Naive thymus-derived CD8-positive, alpha-beta T cell (primary cell): Measurements from ENCODE around the gene LPP. TPM values are rescaled to one million over a fixed set of nuclear protein-coding genes. Genes with fewer than 3 reads are reported as not detected.

ENCODE experiments used
- ATAC-seq, 2 donors: fragments of 150-1000 bp; cut with Tn5 transposase in 1 of 2; sonication (Bioruptor Pico), chemical (Tn5 transposase) in 1 of 2; 1 replicate in 1 of 2; 2 replicates in 1 of 2; pipeline ENCODE4 v1.10.0; 2021; ENCODE audit warnings: mild to moderate bottlenecking in 2 of 2, moderate library complexity in 2 of 2
- POLR2A ChIA-PET: fragments of 350-600 bp; sonication (Branson Sonifier 250); formaldehyde crosslinking; loops from one replicate; lab custom pipeline; 2021; ENCODE audit warnings: antibody characterized with exemption; lab: Charles Lee
- DNase-seq, 10 donors: peaks; one replicate each; pipeline versions ENCODE4 v3.0.0 to v3.0.0-alpha.2; 2020 to 2022
- H3K27ac Mint-ChIP-seq, 10 donors: one replicate each; pipeline ENCODE4 v1.8.0; 2020 to 2022; ENCODE audit warnings: mild to moderate bottlenecking in 10 of 10, mixed read lengths in 10 of 10, moderate library complexity in 4 of 10, inconsistent platforms in 1 of 10
- H3K27me3 Mint-ChIP-seq, 5 donors: one replicate each; pipeline ENCODE4 v1.8.0; 2021 to 2022; ENCODE audit warnings: mixed read lengths in 5 of 5
- H3K36me3 Mint-ChIP-seq, 3 donors: one replicate each; pipeline ENCODE4 v1.8.0; 2020 to 2022; ENCODE audit warnings: mixed read lengths in 3 of 3, mild to moderate bottlenecking in 2 of 3, inconsistent platforms in 1 of 3
- H3K4me1 Mint-ChIP-seq, 4 donors: one replicate each; pipeline ENCODE4 v1.8.0; 2021 to 2022; ENCODE audit warnings: mixed read lengths in 4 of 4
- H3K4me3 Mint-ChIP-seq, 10 donors: one replicate each; pipeline ENCODE4 v1.8.0; 2020 to 2022; ENCODE audit warnings: mild to moderate bottlenecking in 10 of 10, mixed read lengths in 10 of 10, moderate library complexity in 6 of 10, inconsistent platforms in 1 of 10
- H3K9me3 Mint-ChIP-seq, 9 donors: one replicate each; pipeline ENCODE4 v1.8.0; 2020 to 2022; ENCODE audit warnings: mixed read lengths in 9 of 9, mild to moderate bottlenecking in 3 of 9, inconsistent platforms in 1 of 9, moderate library complexity in 1 of 9
- polyA plus RNA-seq, 3 donors: library from polyadenylated mRNA; unstranded; fragments of 300-500 nt; fragmentation: Illumina TruSeq; gene quantifications; one replicate each; pipeline ENCODE4 v1.2.3, GENCODE V29; 2021
- total RNA-seq, 8 experiments: library from RNA in 2 of 8; stranded (reverse) in 2 of 8; gene quantifications; one replicate each; pipeline ENCODE4 v1.2.3 and lab custom pipeline; 2021 to 2026

Gene LPP
- total and polyA plus RNA-seq, 5 experiments from 2014 or later = 4.9 to 12.5 (median 7.7) TPM

DNA sequence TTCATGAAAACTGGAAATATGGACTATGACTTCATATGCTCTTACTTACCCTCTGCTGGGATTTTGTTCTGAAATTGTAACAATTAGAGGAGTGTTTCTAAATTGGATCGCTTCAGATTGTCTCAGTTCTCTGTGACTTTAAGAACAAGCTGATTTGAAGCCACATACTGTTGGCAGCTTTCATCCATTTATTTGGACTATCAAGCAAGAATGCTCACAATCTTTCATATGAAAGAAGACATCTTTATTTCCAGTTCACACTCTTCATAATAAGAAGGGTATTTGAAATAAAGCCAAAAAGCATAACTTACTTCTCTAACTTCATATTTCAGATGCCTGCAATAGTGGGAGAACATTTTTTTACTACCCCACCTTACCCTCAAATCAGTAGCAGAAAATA, 526.2 kb downstream of the LPP start:
- Mint-ChIP-seq H3K4me3 (no peak overlapping the region), H3K36me3 (peaks cover 0 to 3% (median 0%) of the 10 kb centered on the region in 3 donors), H3K4me1 (peaks cover 0 to 8% (median 2%) of the 10 kb centered on the region in 4 donors), H3K27ac (no peak overlapping the region), H3K27me3 (no peaks in the 10 kb centered on the region), H3K9me3 (peaks cover 0 to 3% (median 0%) of the 10 kb centered on the region in 9 donors)
- ATAC-seq (no peak), DNase-seq (no peak)
- POLR2A ChIA-PET = no interaction called here

GRCh38 chr3:188680605-188681004, 526.6 kb downstream of the LPP start:
- H3K4me1 Mint-ChIP-seq = peaks cover 0 to 10% (median 3%) of the 10 kb centered on the region in 4 donors
- no peak overlapping the region for H3K27ac Mint-ChIP-seq
- POLR2A ChIA-PET = interaction anchor here (0.7 kb wide), 1 partner anchor 985 kb away, joined by 8 read pairs; no protein-coding TSS in a partner anchor
- ATAC-seq (no peak), DNase-seq (no peak)
- H3K4me3 Mint-ChIP-seq = no peak overlapping the region
- H3K9me3 Mint-ChIP-seq = peaks cover 0 to 3% (median 0%) of the 10 kb centered on the region in 9 donors
- H3K36me3 Mint-ChIP-seq = peaks cover 0 to 4% (median 0%) of the 10 kb centered on the region in 3 donors
- no peaks in the 10 kb centered on the region for H3K27me3 Mint-ChIP-seq

GRCh38 chr3:188682316-188682715, 528.4 kb downstream of the LPP start:
- no peak overlapping the region for H3K27ac Mint-ChIP-seq

GRCh38 chr3:188683032-188683521, 529.1 kb downstream of the LPP start:
- Mint-ChIP-seq H3K27ac (no peak overlapping the region), H3K27me3 (no peaks in the 10 kb centered on the region), H3K4me3 (no peak overlapping the region), H3K36me3 (peaks cover 0 to 4% (median 0%) of the 10 kb centered on the region in 3 donors), H3K4me1 (peaks cover 0 to 25% (median 5%) of the 10 kb centered on the region in 4 donors), H3K9me3 (peaks cover 0 to 2% (median 0%) of the 10 kb centered on the region in 9 donors)
- DNase-seq (no peak), ATAC-seq (no peak)
- POLR2A ChIA-PET = no interaction called here

More at GRCh38 chr3:188682316-188682715, 528.4 kb downstream of the LPP start:
- Mint-ChIP-seq H3K4me1 (peaks cover 0 to 22% (median 4%) of the 10 kb centered on the region in 4 donors), H3K9me3 (peaks cover 0 to 2% (median 0%) of the 10 kb centered on the region in 9 donors), H3K27me3 (no peaks in the 10 kb centered on the region), H3K4me3 (no peak overlapping the region), H3K36me3 (peaks cover 0 to 4% (median 0%) of the 10 kb centered on the region in 3 donors)
- POLR2A ChIA-PET = no interaction called here
- DNase-seq (no peak), ATAC-seq (no peak)

DNA sequence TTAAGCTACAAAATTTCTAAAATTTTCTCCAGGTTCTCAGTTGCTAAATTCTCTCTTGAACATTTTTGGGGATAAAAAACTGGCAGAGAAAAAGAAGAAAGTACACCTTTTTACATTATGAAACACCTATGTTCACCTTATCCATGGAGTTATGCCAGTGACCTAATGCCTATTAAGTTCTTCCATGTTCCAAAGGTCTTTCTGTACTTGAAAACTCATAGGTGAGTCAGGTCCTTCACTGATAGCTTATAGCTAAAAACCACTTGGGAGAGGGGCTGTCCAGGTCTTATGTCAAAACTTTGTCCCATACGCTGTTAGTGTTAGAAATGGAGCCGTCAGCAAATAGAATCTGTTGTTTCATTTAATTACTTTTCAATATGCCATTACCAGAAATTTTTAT, 530.3 kb downstream of the LPP start:
- Mint-ChIP-seq H3K9me3 (peaks cover 0 to 2% (median 0%) of the 10 kb centered on the region in 9 donors), H3K4me1 (peaks cover 0 to 34% (median 5%) of the 10 kb centered on the region in 4 donors), H3K27me3 (no peaks in the 10 kb centered on the region), H3K4me3 (no peak overlapping the region), H3K36me3 (peaks cover 0 to 4% (median 0%) of the 10 kb centered on the region in 3 donors), H3K27ac (no peak overlapping the region)
- POLR2A ChIA-PET = no interaction called here
- ATAC-seq = no peak
- DNase-seq = no peak

- Mint-ChIP-seq H3K4me1 (peaks cover 0 to 35% (median 4%) of the 10 kb centered on the region in 4 donors), H3K4me3 (no peak overlapping the region), H3K27ac (no peak overlapping the region), H3K9me3 (peaks cover 0 to 2% (median 0%) of the 10 kb centered on the region in 9 donors), H3K36me3 (peaks cover 0 to 4% (median 0%) of the 10 kb centered on the region in 3 donors), H3K27me3 (no peaks in the 10 kb centered on the region)
- POLR2A ChIA-PET = interaction anchor here (1.1 kb wide), 1 partner anchor 94 kb away, joined by 3 read pairs; no protein-coding TSS in a partner anchor
- no peak for DNase-seq
- no peak for ATAC-seq
Observed at GRCh38 chr3:188685789-188686188, 531.8 kb downstream of the LPP start.

DNA sequence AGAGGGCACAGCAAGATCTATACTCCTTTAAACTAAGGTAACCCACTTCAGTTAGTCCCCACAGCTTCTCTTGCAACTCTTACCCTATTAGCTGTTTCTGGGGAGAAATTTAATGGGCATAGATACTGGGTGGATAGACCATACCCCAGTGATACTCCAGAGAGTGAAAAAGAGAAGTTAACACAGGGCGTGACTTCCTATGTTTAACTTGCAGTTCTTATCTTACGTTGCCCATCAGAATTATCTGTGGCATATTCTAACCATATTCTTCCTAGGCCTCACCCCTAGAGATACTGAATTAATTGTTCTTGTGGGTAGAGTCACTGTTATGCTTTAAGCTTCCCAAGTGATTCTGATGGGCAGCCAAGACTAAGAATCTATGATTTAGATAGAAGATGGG, 532.4 kb downstream of the LPP start:
- peak overlapping the region in 1 of 10 donors; percentile 34 for H3K27ac Mint-ChIP-seq
- DNase-seq = no peak
- no peaks in the 10 kb centered on the region for H3K27me3 Mint-ChIP-seq
- peaks cover 0 to 35% (median 4%) of the 10 kb centered on the region in 4 donors for H3K4me1 Mint-ChIP-seq
- peaks cover 0 to 4% (median 0%) of the 10 kb centered on the region in 3 donors for H3K36me3 Mint-ChIP-seq
- peaks cover 0 to 2% (median 0%) of the 10 kb centered on the region in 9 donors for H3K9me3 Mint-ChIP-seq
- no peak overlapping the region for H3K4me3 Mint-ChIP-seq
- no peak for ATAC-seq
- POLR2A ChIA-PET = interaction anchor here (1.1 kb wide), 1 partner anchor 93 kb away, joined by 3 read pairs; no protein-coding TSS in a partner anchor

- POLR2A ChIA-PET = no interaction called here
- no peak for ATAC-seq
Observed at GRCh38 chr3:188687389-188687788, 533.4 kb downstream of the LPP start.

DNA sequence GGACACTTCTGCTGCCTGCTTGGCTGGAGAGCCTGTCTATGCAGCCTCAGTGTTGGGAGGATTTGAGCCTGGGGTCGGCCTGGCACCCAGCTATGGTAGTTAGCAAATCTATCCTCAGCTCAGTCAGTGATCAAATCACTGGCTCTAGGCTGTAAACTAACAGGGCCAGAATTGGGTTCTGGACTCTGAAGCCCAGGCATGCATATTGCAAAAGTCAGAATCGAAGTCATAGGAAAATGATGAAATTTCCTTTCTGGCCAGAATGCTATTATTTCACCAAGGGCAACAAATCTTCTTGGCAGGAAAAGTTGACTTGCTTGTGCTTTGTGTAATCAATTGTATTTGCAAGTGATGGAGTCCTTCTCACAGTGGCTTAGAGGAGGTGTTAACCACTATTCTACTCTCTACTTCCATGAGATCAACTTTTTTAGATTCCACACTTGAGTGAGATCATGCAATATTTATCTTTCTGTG, 535.2 kb downstream of the LPP start:
- POLR2A ChIA-PET = no interaction called here
- Mint-ChIP-seq H3K36me3 (peaks cover 0 to 4% (median 0%) of the 10 kb centered on the region in 3 donors), H3K4me1 (peaks cover 0 to 32% (median 4%) of the 10 kb centered on the region in 4 donors), H3K4me3 (no peak overlapping the region), H3K9me3 (no peaks in the 10 kb centered on the region), H3K27me3 (no peaks in the 10 kb centered on the region), H3K27ac (no peak overlapping the region)
- no peak for DNase-seq
- no peak for ATAC-seq

More at GRCh38 chr3:188687389-188687788, 533.4 kb downstream of the LPP start:
- Mint-ChIP-seq H3K9me3 (peaks cover 0 to 2% (median 0%) of the 10 kb centered on the region in 9 donors), H3K27ac (no peak overlapping the region), H3K36me3 (peaks cover 0 to 4% (median 0%) of the 10 kb centered on the region in 3 donors), H3K4me3 (no peak overlapping the region), H3K4me1 (peaks cover 0 to 33% (median 4%) of the 10 kb centered on the region in 4 donors), H3K27me3 (no peaks in the 10 kb centered on the region)
- no peak for DNase-seq

DNA sequence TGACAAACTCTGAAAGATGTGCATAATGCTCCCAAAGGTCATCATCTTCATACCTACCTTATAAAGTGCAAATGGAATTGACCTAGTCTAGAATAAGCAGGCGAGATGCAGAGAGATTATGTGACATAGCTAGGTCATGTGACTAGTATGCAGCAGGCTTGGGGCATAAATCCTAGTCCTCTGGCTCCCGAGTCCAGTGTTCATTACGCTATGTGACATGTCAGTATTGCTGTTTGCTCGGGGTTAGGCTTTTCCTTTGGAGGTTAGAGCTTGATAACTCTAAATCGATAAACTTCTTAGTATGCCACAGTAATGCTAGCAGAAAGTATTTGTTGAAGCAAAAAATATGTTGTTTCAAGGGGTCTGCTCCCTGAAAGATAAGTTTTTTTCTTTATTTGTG, 536.1 kb downstream of the LPP start:
- peaks cover 0 to 31% (median 3%) of the 10 kb centered on the region in 4 donors for H3K4me1 Mint-ChIP-seq
- H3K36me3 Mint-ChIP-seq = peaks cover 0 to 2% (median 0%) of the 10 kb centered on the region in 3 donors
- ATAC-seq (no peak), DNase-seq (no peak)
- H3K27me3 Mint-ChIP-seq = no peaks in the 10 kb centered on the region
- H3K9me3 Mint-ChIP-seq = no peaks in the 10 kb centered on the region
- POLR2A ChIA-PET = no interaction called here
- no peak overlapping the region for H3K4me3 Mint-ChIP-seq
- no peak overlapping the region for H3K27ac Mint-ChIP-seq

GRCh38 chr3:188691004-188691403, 537.0 kb downstream of the LPP start:
- DNase-seq = no peak
- no peak overlapping the region for H3K4me3 Mint-ChIP-seq
- POLR2A ChIA-PET = no interaction called here
- peaks cover 0 to 27% (median 3%) of the 10 kb centered on the region in 4 donors for H3K4me1 Mint-ChIP-seq
- no peaks in the 10 kb centered on the region for H3K27me3 Mint-ChIP-seq
- H3K27ac Mint-ChIP-seq = no peak overlapping the region
- H3K9me3 Mint-ChIP-seq = no peaks in the 10 kb centered on the region
- ATAC-seq = no peak
- H3K36me3 Mint-ChIP-seq = no peaks in the 10 kb centered on the region

- no peaks in the 10 kb centered on the region for H3K36me3 Mint-ChIP-seq
- H3K27ac Mint-ChIP-seq = no peak overlapping the region
- no peaks in the 10 kb centered on the region for H3K27me3 Mint-ChIP-seq
- POLR2A ChIA-PET = no interaction called here
- H3K9me3 Mint-ChIP-seq = no peaks in the 10 kb centered on the region
- ATAC-seq = no peak
- H3K4me1 Mint-ChIP-seq = peaks cover 0 to 22% (median 1%) of the 10 kb centered on the region in 4 donors
- DNase-seq = no peak
- no peak overlapping the region for H3K4me3 Mint-ChIP-seq
Observed at GRCh38 chr3:188691665-188692064, 537.7 kb downstream of the LPP start.

DNA sequence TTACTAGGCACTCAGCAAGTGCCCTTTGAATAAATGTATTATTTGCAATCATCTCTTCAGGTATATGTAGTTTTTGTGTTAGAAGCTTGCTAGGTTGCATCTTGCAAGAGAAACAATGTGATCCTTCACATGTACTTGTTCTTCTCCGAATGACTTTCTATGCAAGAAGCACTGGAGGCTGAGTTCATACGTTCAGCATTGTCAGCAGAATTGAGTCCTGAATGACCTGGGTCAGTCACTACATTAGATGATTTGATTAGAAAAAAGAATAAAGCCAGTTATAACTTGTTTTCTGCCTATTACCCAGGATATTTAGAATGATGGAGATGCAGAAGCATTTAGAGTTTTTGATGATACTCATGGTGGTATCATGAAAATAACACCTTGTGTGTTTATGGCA, 538.7 kb downstream of the LPP start:
- Mint-ChIP-seq H3K27ac (peak overlapping the region in 1 of 10 donors; percentile 11), H3K4me3 (no peak overlapping the region), H3K27me3 (no peaks in the 10 kb centered on the region), H3K36me3 (no peaks in the 10 kb centered on the region), H3K9me3 (no peaks in the 10 kb centered on the region), H3K4me1 (peaks cover 0 to 12% (median 0%) of the 10 kb centered on the region in 4 donors)
- DNase-seq (no peak), ATAC-seq (no peak)
- POLR2A ChIA-PET = no interaction called here
